ENCODE measurements around the gene SCGB1C2.
"Not testable (repeated sequence)": the region's sequence is repeated elsewhere in the genome, so short reads cannot be mapped to it uniquely, and the experiment has no call there.

SCGB1C2 gene

GRCh38 chr17:137166-137807 is at the start of gene SCGB1C2:
SCGB1C2 (plus strand) TSS chr17:137569; CDS start chr17:137591, 22 bp downstream.
- DNase-seq, result not testable (repeated sequence)

- peak; percentile 8 to 26 (median 18) for DNase-seq
Measured at GRCh38 chr17:113111-113510, 24.3 kb upstream of the SCGB1C2 start.

- peak in 1 of 3 donors; percentile 75 for DNase-seq
Measured at GRCh38 chr17:118339-118917, 18.9 kb upstream of the SCGB1C2 start.

GRCh38 chr17:133932-134331 is 3.4 kb upstream of the SCGB1C2 start:
- DNase-seq, result not testable (repeated sequence)

- DNase-seq, result not testable (repeated sequence)
Measured at GRCh38 chr17:134332-134785, 3.0 kb upstream of the SCGB1C2 start.

GRCh38 chr17:135022-135421 is 2.3 kb upstream of the SCGB1C2 start:
- DNase-seq, result not testable (repeated sequence)

- DNase-seq, result not testable (repeated sequence)
Measured at GRCh38 chr17:135895-136294, 1.5 kb upstream of the SCGB1C2 start.

GRCh38 chr17:136531-136930 is 838 bp upstream of the SCGB1C2 start:
- not testable (repeated sequence) for DNase-seq

- DNase-seq, result not testable (repeated sequence)
Measured at GRCh38 chr17:139401-140205, 2.2 kb downstream of the SCGB1C2 start.

- DNase-seq, result peak; percentile 34 to 64 (median 46)
Measured at GRCh38 chr17:142102-142661, 4.8 kb downstream of the SCGB1C2 start.

GRCh38 chr17:142876-143784 is 5.8 kb downstream of the SCGB1C2 start:
- DNase-seq, result no peak

GRCh38 chr17:143785-144281 is 6.5 kb downstream of the SCGB1C2 start:
- peak; percentile 78 to 92 (median 88) for DNase-seq

GRCh38 chr17:144936-145670 is 7.7 kb downstream of the SCGB1C2 start:
- no peak for DNase-seq

- no peak for DNase-seq
Measured at GRCh38 chr17:145671-146541, 8.5 kb downstream of the SCGB1C2 start.

GRCh38 chr17:146546-146945 is 9.2 kb downstream of the SCGB1C2 start:
- DNase-seq, result no peak

- no peak for DNase-seq
Measured at GRCh38 chr17:146983-147761, 9.8 kb downstream of the SCGB1C2 start.

- no peak for DNase-seq
Measured at GRCh38 chr17:147796-148740, 10.7 kb downstream of the SCGB1C2 start.

- no peak for DNase-seq
Measured at GRCh38 chr17:148757-149156, 11.4 kb downstream of the SCGB1C2 start.

Measured in suppressor macrophage treated with lipopolysaccharide for 1 hour (primary cell).